Measurements from ENCODE around the gene ASMTL. TPM values are rescaled to one million over a fixed set of nuclear protein-coding genes. Genes with fewer than 3 reads are reported as not detected.

Gene ASMTL
- total RNA-seq, 4 donors from 2014 or later: 3.4 to 20.3 (median 18.4) TPM

- in situ Hi-C loops (cut with MboI; ENCODE audit: low pct_ligation_motif_present in 1 of 4, low pct_unique_long_range_greater_than_20kb in 1 of 4, low sequenced_read_pairs in 3 of 4): loop anchor here in 3 of 4 donors (10.0 to 25.0 kb wide), 3 partner anchors 116 to 1144 kb away; partner anchors contain the start of gene AKAP17A (in 1 of the 3)
Measured at GRCh38 chrX:1468250-1468772, 15.6 kb upstream of the ASMTL start.

GRCh38 chrX:1466971-1467561 is 14.4 kb upstream of the ASMTL start:
- WGBS, 2 donors (ENCODE audit: low coverage in 1 of 2): 25% methylated on average over 20 of the region's 20 CpGs; no CpG with 5 or more reads in 1 of the 2 donors
- H3K9me3 ChIP-seq: no peaks in the 10 kb centered on the region
- peak overlapping the region in 1 of 4 donors; percentile 4 for H3K4me3 ChIP-seq
- in situ Hi-C loops (cut with MboI; ENCODE audit: low pct_ligation_motif_present in 1 of 4, low pct_unique_long_range_greater_than_20kb in 1 of 4, low sequenced_read_pairs in 3 of 4) (loop anchor here in 3 of 4 donors (10.0 to 25.0 kb wide), 3 partner anchors 118 to 1145 kb away; partner anchors contain the start of gene AKAP17A (in 1 of the 3)), intact Hi-C loops (cut with DNase I; ENCODE audit: low total_unique reads) (no loop called here)
- H3K36me3 ChIP-seq: no peaks in the 10 kb centered on the region
- TF ChIP-seq POLR2AphosphoS5 (IDR thresholded peaks at IDR 0.05) (no peak), EP300 (IDR thresholded peaks at IDR 0.05; ENCODE audit: low read depth) (no peak), CTCF (IDR thresholded peaks at IDR 0.05) (no peak), POLR2A (IDR thresholded peaks at IDR 0.05) (no peak)
- H3K27ac ChIP-seq: peak overlapping the region; percentile 34 to 69 (median 46)
- H3K27me3 ChIP-seq: peaks cover 7% of the 10 kb centered on the region
- peak; percentile 69 for DNase-seq
- no peaks in the 10 kb centered on the region for H3K4me1 ChIP-seq

More at GRCh38 chrX:1468250-1468772, 15.6 kb upstream of the ASMTL start:
- no peaks in the 10 kb centered on the region for H3K4me1 ChIP-seq
- peaks cover 7% of the 10 kb centered on the region for H3K27me3 ChIP-seq
- DNase-seq: peak; percentile 71
- TF ChIP-seq POLR2AphosphoS5 (IDR thresholded peaks at IDR 0.05): no peak
- TF ChIP-seq EP300 (IDR thresholded peaks at IDR 0.05; ENCODE audit: low read depth): no peak
- no peak for TF ChIP-seq CTCF (IDR thresholded peaks at IDR 0.05)
- no peak for TF ChIP-seq POLR2A (IDR thresholded peaks at IDR 0.05)
- peak overlapping the region in 3 of 4 donors; percentile 39 to 69 (median 54) for H3K27ac ChIP-seq
- no peak overlapping the region for H3K4me3 ChIP-seq
- no peaks in the 10 kb centered on the region for H3K36me3 ChIP-seq
- H3K9me3 ChIP-seq: no peaks in the 10 kb centered on the region
- WGBS, 2 donors (ENCODE audit: low coverage in 1 of 2): 50 to 60% methylated on average over 1 to 16 of the region's 20 CpGs
- intact Hi-C loops (cut with DNase I; ENCODE audit: low total_unique reads): no loop called here

GRCh38 chrX:1466232-1466661 is 13.5 kb upstream of the ASMTL start:
- intact Hi-C loops (cut with DNase I; ENCODE audit: low total_unique reads) (no loop called here), in situ Hi-C loops (cut with MboI; ENCODE audit: low pct_ligation_motif_present in 1 of 4, low pct_unique_long_range_greater_than_20kb in 1 of 4, low sequenced_read_pairs in 3 of 4) (loop anchor here in 3 of 4 donors (10.0 to 25.0 kb wide), 3 partner anchors 119 to 1146 kb away; partner anchors contain the start of gene AKAP17A (in 1 of the 3))
- TF ChIP-seq CTCF (IDR thresholded peaks at IDR 0.05) (no peak), EP300 (IDR thresholded peaks at IDR 0.05; ENCODE audit: low read depth) (no peak), POLR2AphosphoS5 (IDR thresholded peaks at IDR 0.05) (no peak), POLR2A (IDR thresholded peaks at IDR 0.05) (no peak)
- H3K27me3 ChIP-seq: peaks cover 7% of the 10 kb centered on the region
- peak overlapping the region in 1 of 4 donors; percentile 69 for H3K27ac ChIP-seq
- no peaks in the 10 kb centered on the region for H3K9me3 ChIP-seq
- H3K36me3 ChIP-seq: no peaks in the 10 kb centered on the region
- no peak for DNase-seq
- 46% methylated on average over 35 of the region's 36 CpGs; no CpG with 5 or more reads in 1 of the 2 donors for WGBS, 2 donors (ENCODE audit: low coverage in 1 of 2)
- H3K4me3 ChIP-seq: no peak overlapping the region
- no peaks in the 10 kb centered on the region for H3K4me1 ChIP-seq
